ENCODE data around the gene TNKS1BP1.

Gene TNKS1BP1

DNA sequence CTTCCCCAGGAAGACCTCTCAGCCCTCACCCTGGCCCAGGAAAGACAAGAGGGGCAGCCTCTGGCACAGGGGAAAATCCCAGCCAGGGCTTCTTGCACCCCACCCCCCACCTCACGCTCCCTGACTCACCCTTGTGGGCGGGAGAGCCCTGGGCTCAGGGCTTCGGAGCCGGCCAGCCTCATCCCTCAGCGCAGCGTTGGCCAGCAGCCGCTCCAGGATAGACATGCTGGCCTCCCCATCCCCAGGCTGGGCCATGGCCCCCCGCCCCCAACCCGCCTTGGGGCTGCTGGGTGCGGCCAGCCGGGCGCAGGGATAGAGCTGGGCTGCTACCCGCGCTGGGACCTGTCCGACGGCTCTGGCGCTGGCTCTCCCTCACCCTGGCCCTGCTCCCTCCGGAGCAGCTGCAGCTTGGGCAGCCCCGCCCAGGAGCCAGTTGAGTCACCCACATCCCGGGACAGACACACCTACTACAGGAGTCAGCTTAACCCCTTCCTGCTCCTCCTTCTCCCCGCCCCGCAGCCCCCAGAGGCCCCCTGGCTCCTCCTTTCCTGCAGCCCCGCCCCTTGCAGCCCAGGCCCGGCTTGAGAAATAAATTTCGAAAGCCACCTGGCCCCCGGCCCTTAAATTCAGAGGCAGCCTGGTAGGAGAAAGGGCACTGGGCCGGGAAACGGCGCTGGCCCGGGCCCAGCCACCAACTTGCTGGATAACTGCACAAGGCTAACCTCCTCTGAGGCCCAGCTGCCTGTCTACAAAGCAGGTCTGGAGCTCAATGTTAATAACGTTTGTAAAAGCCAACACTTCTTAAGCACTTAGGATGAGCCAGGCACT lies 13.4 kb downstream of the TNKS1BP1 start:
- H3K27ac ChIP-seq, result no peak overlapping the region
- H3K27me3 ChIP-seq, result peaks cover 25% of the 10 kb centered on the region
- no peaks in the 10 kb centered on the region for H3K9me3 ChIP-seq
- no peaks in the 10 kb centered on the region for H3K36me3 ChIP-seq
- no peak overlapping the region for H3K4me3 ChIP-seq (ENCODE audit: low read depth in 1 of 2, low read length in 1 of 2)
- TF ChIP-seq, protein P1, sequence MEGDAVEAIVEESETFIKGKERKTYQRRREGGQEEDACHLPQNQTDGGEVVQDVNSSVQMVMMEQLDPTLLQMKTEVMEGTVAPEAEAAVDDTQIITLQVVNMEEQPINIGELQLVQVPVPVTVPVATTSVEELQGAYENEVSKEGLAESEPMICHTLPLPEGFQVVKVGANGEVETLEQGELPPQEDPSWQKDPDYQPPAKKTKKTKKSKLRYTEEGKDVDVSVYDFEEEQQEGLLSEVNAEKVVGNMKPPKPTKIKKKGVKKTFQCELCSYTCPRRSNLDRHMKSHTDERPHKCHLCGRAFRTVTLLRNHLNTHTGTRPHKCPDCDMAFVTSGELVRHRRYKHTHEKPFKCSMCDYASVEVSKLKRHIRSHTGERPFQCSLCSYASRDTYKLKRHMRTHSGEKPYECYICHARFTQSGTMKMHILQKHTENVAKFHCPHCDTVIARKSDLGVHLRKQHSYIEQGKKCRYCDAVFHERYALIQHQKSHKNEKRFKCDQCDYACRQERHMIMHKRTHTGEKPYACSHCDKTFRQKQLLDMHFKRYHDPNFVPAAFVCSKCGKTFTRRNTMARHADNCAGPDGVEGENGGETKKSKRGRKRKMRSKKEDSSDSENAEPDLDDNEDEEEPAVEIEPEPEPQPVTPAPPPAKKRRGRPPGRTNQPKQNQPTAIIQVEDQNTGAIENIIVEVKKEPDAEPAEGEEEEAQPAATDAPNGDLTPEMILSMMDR (IDR thresholded peaks at IDR 0.05), result no peak
- peaks cover 0 to 9% of the 10 kb centered on the region in 2 experiments for H3K4me1 ChIP-seq (ENCODE audit: control insufficient read depth in 1 of 2, insufficient read depth in 1 of 2, low read depth in 1 of 2, low read length in 1 of 2)

DNA sequence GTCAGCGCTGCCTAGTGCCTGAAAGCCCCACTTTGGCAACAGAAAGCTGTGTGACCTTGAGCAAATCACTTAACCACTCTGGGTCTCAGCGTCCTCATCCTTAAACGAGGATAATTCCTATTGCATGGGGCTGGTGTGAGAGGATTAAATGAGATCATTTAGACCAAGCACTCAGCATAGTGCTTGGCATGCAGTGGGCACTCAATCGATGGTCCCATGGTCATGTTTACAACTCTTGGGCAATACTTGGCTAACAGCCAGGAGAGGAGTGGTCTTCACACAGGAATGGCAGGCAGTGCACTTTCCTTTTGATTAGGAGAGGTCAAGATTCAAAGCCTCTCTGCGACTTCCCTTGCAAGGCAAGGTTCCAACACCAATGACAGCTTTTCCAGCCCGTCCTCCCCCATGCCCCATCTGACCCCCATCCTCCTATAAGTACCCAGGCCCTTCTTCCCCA lies 14.1 kb downstream of the TNKS1BP1 start:
- H3K4me3 ChIP-seq (ENCODE audit: low read depth in 1 of 2, low read length in 1 of 2), result no peak overlapping the region
- H3K27me3 ChIP-seq, result peaks cover 25% of the 10 kb centered on the region
- TF ChIP-seq, protein P1 (IDR thresholded peaks at IDR 0.05), result no peak
- H3K9me3 ChIP-seq, result no peaks in the 10 kb centered on the region
- no peak overlapping the region for H3K27ac ChIP-seq
- H3K36me3 ChIP-seq, result no peaks in the 10 kb centered on the region
- peaks cover 0 to 9% of the 10 kb centered on the region in 2 experiments for H3K4me1 ChIP-seq (ENCODE audit: control insufficient read depth in 1 of 2, insufficient read depth in 1 of 2, low read depth in 1 of 2, low read length in 1 of 2)

DNA sequence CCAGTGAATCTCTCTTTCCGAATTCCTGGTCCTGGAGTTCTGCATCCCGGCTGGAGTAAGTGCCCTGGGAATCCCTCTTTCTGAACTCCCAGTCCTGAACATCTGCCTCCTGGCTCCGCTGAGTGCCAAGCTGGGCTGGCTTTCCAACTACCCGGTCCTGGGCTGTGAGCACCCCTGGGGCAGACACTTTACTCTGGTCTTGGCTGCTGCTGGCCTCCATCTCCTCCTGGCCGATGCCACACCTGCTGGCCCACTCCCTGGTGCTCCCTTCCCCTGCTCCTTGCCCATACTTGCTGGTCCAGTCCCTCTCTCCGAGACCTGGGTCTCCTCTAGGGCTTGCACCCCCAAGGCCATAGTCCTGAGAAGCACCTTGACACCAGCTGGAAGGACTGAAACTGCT lies 14.7 kb downstream of the TNKS1BP1 start:
- H3K4me3 ChIP-seq (ENCODE audit: low read depth in 1 of 2, low read length in 1 of 2), result no peak overlapping the region
- peaks cover 0 to 9% of the 10 kb centered on the region in 2 experiments for H3K4me1 ChIP-seq (ENCODE audit: control insufficient read depth in 1 of 2, insufficient read depth in 1 of 2, low read depth in 1 of 2, low read length in 1 of 2)
- TF ChIP-seq, protein P1 (IDR thresholded peaks at IDR 0.05), result no peak
- H3K27ac ChIP-seq, result no peak overlapping the region
- no peaks in the 10 kb centered on the region for H3K9me3 ChIP-seq
- H3K36me3 ChIP-seq, result no peaks in the 10 kb centered on the region
- peaks cover 25% of the 10 kb centered on the region for H3K27me3 ChIP-seq

DNA sequence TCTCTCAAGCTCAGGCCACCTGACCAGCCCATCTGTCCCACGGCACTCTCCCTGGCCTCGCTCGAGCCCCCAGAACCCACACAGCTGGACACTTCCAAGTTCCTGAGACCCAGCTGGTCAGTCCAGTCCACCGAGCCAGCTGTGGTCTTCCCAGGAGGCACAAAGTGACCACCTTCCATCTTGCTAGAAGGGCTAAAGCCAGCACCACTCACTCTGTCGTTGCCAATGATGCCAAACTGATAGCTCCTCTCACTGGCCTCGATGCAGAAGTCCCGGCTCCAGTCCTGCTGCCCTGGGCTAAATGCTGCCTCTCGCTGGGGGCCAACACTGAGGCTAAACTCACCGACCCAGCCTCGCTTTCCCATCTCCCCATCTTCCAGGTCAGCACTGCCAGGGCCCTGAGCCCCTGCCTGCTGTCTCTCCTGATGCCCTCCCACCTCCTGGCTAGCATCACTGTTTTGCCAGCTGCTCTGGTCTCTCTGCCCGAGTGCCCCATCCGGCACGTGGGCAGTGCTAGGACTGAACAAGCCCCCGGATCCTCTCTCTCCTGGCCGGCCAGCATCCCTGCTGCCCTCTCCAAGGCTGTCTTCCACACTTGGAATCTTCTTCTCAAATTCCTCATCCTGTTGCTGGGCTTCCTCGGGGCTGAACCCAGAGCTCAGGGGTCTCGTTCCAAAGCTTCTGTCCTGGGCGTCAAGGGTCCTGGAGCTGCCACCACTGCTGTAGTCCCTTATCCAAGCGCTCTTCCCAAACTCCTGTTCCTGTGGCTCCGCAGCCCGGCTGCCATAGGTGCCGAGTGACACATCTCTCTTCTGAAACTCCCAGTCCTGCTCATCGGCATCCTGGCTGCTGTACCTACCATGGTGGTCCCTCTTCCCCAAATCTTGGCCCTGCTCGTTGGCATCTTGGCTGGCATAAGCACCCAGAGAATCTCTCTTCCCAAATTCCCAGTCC lies 15.4 kb downstream of the TNKS1BP1 start:
- H3K9me3 ChIP-seq, result no peaks in the 10 kb centered on the region
- H3K4me1 ChIP-seq (ENCODE audit: control insufficient read depth in 1 of 2, insufficient read depth in 1 of 2, low read depth in 1 of 2, low read length in 1 of 2), result peaks cover 0 to 9% of the 10 kb centered on the region in 2 experiments
- H3K36me3 ChIP-seq, result no peaks in the 10 kb centered on the region
- no peak overlapping the region for H3K27ac ChIP-seq
- no peak overlapping the region for H3K4me3 ChIP-seq (ENCODE audit: low read depth in 1 of 2, low read length in 1 of 2)
- peaks cover 25% of the 10 kb centered on the region for H3K27me3 ChIP-seq
- TF ChIP-seq, protein P1 (IDR thresholded peaks at IDR 0.05), result no peak

DNA sequence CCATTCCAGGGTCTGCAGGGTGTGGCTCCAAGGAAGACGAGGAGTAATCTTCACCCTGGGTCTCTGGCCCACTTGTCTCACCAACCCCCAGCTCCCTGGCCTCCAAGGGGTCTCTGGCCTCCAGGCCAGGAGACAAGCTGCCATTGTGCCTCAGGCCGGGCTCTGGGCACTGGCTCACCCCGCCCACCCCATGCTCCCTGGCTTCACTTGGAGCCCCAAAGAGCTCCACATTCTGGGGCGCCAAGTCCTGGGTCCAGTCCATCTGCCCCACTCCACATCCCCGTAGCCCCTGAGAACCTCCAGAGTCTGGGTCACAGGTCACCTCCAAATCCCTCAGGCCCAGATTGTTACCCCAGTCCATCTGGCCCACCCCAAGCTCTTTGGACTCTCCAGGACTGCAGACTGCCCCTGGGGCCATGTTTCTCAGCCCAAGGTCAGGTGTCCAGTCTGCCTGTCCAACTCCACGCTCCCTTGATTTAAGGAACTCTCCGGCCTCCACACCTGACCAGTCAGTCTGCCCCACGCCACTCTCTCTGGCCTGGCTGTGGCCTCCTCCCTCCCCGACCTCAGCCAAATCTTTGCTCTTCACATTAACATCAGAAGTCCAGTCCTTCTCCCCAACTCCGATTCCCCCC lies 16.2 kb downstream of the TNKS1BP1 start:
- H3K4me3 ChIP-seq (ENCODE audit: low read depth in 1 of 2, low read length in 1 of 2), result no peak overlapping the region
- TF ChIP-seq, protein P1 (IDR thresholded peaks at IDR 0.05), result no peak
- no peak overlapping the region for H3K27ac ChIP-seq
- H3K4me1 ChIP-seq (ENCODE audit: control insufficient read depth in 1 of 2, insufficient read depth in 1 of 2, low read depth in 1 of 2, low read length in 1 of 2), result peaks cover 0 to 9% of the 10 kb centered on the region in 2 experiments
- H3K27me3 ChIP-seq, result peaks cover 25% of the 10 kb centered on the region
- no peaks in the 10 kb centered on the region for H3K36me3 ChIP-seq
- H3K9me3 ChIP-seq, result no peaks in the 10 kb centered on the region

Data from neutrophil (primary cell).